Measurements from ENCODE around the gene CFAP298.

GRCh38 chr21:32592929-32593502 lies 19.2 kb downstream of the CFAP298 start:
- TF ChIP-seq CTCF (IDR thresholded peaks at IDR 0.05) (no peak), POLR2A (IDR thresholded peaks at IDR 0.05) (no peak)
